ENCODE results near the gene SYTL3. TPM values are rescaled to one million over a fixed set of nuclear protein-coding genes. Genes with fewer than 3 reads are reported as not detected.
A peak's percentile ranks its signal among the peaks of the same experiment; 100 is the strongest.

SYTL3 gene
- total and polyA plus RNA-seq, 9 of the 15 experiments (the other 6 are each of a cell fraction or from before 2014, with no cell fraction given) = 0.04 to 0.46 (median 0.17) TPM; not detected in 1

- TF ChIP-seq CLOCK (CRISPR knock-in tag; IDR thresholded peaks at IDR 0.05; ENCODE audit: borderline replicate concordance) = no peak
- TF ChIP-seq EZH2 (IDR thresholded peaks at IDR 0.05; ENCODE audit: borderline replicate concordance, low read depth, low read length) = no peak
- peak in 1 of 2 experiments; percentile 0; a peak in 1 of 4 replicates for TF ChIP-seq BCLAF1 (IDR thresholded peaks at IDR 0.05; ENCODE audit: borderline replicate concordance in 1 of 2, control insufficient read depth in 1 of 2, low read depth in 2 of 2, low read length in 1 of 2)
- TF ChIP-seq ZNF23 (CRISPR knock-in tag; IDR thresholded peaks at IDR 0.05) = no peak
- TF ChIP-seq ATF3 (IDR thresholded peaks at IDR 0.05) = peak; percentile 33; the same call in 1 of the 2 replicates
- no peak for TF ChIP-seq ATF3 (CRISPR knock-in tag; conservative IDR thresholded peaks at IDR 0.05)
- TF ChIP-seq ZNF224 (CRISPR knock-in tag; IDR thresholded peaks at IDR 0.05) = no peak
- peak; percentile 51 for TF ChIP-seq ARID1B (IDR thresholded peaks at IDR 0.05)
- TF ChIP-seq SUPT5H (IDR thresholded peaks at IDR 0.05) = no peak
- peak; percentile 67; the same call in 1 of the 2 replicates for TF ChIP-seq EP300 (IDR thresholded peaks at IDR 0.05; ENCODE audit: low read length)
- no peak for TF ChIP-seq CTCFL (IDR thresholded peaks at IDR 0.05; ENCODE audit: borderline replicate concordance, insufficient read depth, low read depth, low read length, poor library complexity, severe bottlenecking)
- TF ChIP-seq ARID3A (IDR thresholded peaks at IDR 0.05; ENCODE audit: borderline replicate concordance, low read depth, low read length) = peak; percentile 67; the same call in 1 of the 2 replicates
- TF ChIP-seq ATF4 (CRISPR knock-in tag; IDR thresholded peaks at IDR 0.05) = no peak
These were observed 57.4 kb downstream of the SYTL3 start (continued) for GRCh38 chr6:158707120-158707820.

Data from K562 (cell line).